ENCODE results near the gene KRTAP5-3. TPM values are rescaled to one million over a fixed set of nuclear protein-coding genes. Genes with fewer than 3 reads are reported as not detected.

The KRTAP5-3 gene
- polyA plus RNA-seq, 1 donor from 2014 or later: not detected

- H4K20me1 ChIP-seq (ENCODE audit: insufficient read depth): no peaks in the 10 kb centered on the region
- H3K4me3 ChIP-seq (ENCODE audit: low read length): no peak overlapping the region
- H2AFZ ChIP-seq (ENCODE audit: low read depth, low read length): no peak overlapping the region
- no peak overlapping the region for H3K27ac ChIP-seq (ENCODE audit: low read length)
- no peak overlapping the region for H3K9ac ChIP-seq (ENCODE audit: low read length)
- TF ChIP-seq CTCF (IDR thresholded peaks at IDR 0.05; ENCODE audit: poor library complexity, severe bottlenecking) (no peak), POLR2AphosphoS5 (IDR thresholded peaks at IDR 0.05) (no peak), SMC3 (conservative IDR thresholded peaks at IDR 0.05; ENCODE audit: poor library complexity) (no peak), EP300 (conservative IDR thresholded peaks at IDR 0.05; ENCODE audit: poor library complexity, severe bottlenecking) (no peak), RAD21 (conservative IDR thresholded peaks at IDR 0.05) (no peak), MXI1 (conservative IDR thresholded peaks at IDR 0.05; ENCODE audit: poor library complexity, severe bottlenecking) (no peak), TAF1 (IDR thresholded peaks at IDR 0.05; ENCODE audit: low read depth) (no peak), REST (IDR thresholded peaks at IDR 0.05; ENCODE audit: borderline replicate concordance) (no peak), EZH2 (IDR thresholded peaks at IDR 0.05; ENCODE audit: borderline replicate concordance, insufficient read depth, low read length, poor library complexity, severe bottlenecking) (no peak)
- H3K36me3 ChIP-seq (ENCODE audit: insufficient read depth, low read length): no peaks in the 10 kb centered on the region
- H3K4me2 ChIP-seq (ENCODE audit: low read length): no peak overlapping the region
- H3F3A ChIP-seq (ENCODE audit: insufficient read depth, low read length, poor library complexity, severe bottlenecking): no peaks in the 10 kb centered on the region
- H3K9me3 ChIP-seq (ENCODE audit: low read length): no peaks in the 10 kb centered on the region
- H3K79me2 ChIP-seq (replicated peaks; ENCODE audit: insufficient read depth, low read length): no peaks in the 10 kb centered on the region
- no peaks in the 10 kb centered on the region for H3K27me3 ChIP-seq (ENCODE audit: insufficient read depth, low read depth, low read length)
- no peaks in the 10 kb centered on the region for H3K9me2 ChIP-seq (ENCODE audit: insufficient read depth, low read length)
Measured at GRCh38 chr11:1654388-1655167, 46.3 kb upstream of the KRTAP5-3 start.

GRCh38 chr11:1653541-1654387 is 45.5 kb upstream of the KRTAP5-3 start:
- H3K9ac ChIP-seq (ENCODE audit: low read length): no peak overlapping the region
- no peaks in the 10 kb centered on the region for H4K20me1 ChIP-seq (ENCODE audit: insufficient read depth)
- H3K9me2 ChIP-seq (ENCODE audit: insufficient read depth, low read length): no peaks in the 10 kb centered on the region
- no peaks in the 10 kb centered on the region for H3K79me2 ChIP-seq (replicated peaks; ENCODE audit: insufficient read depth, low read length)
- H3K27ac ChIP-seq (ENCODE audit: low read length): no peak overlapping the region
- TF ChIP-seq MXI1 (conservative IDR thresholded peaks at IDR 0.05; ENCODE audit: poor library complexity, severe bottlenecking) (no peak), REST (IDR thresholded peaks at IDR 0.05; ENCODE audit: borderline replicate concordance) (no peak), CTCF (IDR thresholded peaks at IDR 0.05; ENCODE audit: poor library complexity, severe bottlenecking) (no peak), SMC3 (conservative IDR thresholded peaks at IDR 0.05; ENCODE audit: poor library complexity) (no peak), RAD21 (conservative IDR thresholded peaks at IDR 0.05) (no peak), EP300 (conservative IDR thresholded peaks at IDR 0.05; ENCODE audit: poor library complexity, severe bottlenecking) (no peak), POLR2AphosphoS5 (IDR thresholded peaks at IDR 0.05) (no peak), EZH2 (IDR thresholded peaks at IDR 0.05; ENCODE audit: borderline replicate concordance, insufficient read depth, low read length, poor library complexity, severe bottlenecking) (no peak), TAF1 (IDR thresholded peaks at IDR 0.05; ENCODE audit: low read depth) (no peak)
- no peaks in the 10 kb centered on the region for H3F3A ChIP-seq (ENCODE audit: insufficient read depth, low read length, poor library complexity, severe bottlenecking)
- no peak overlapping the region for H3K4me3 ChIP-seq (ENCODE audit: low read length)
- no peak overlapping the region for H2AFZ ChIP-seq (ENCODE audit: low read depth, low read length)
- no peaks in the 10 kb centered on the region for H3K36me3 ChIP-seq (ENCODE audit: insufficient read depth, low read length)
- no peaks in the 10 kb centered on the region for H3K27me3 ChIP-seq (ENCODE audit: insufficient read depth, low read depth, low read length)
- H3K9me3 ChIP-seq (ENCODE audit: low read length): no peaks in the 10 kb centered on the region
- no peak overlapping the region for H3K4me2 ChIP-seq (ENCODE audit: low read length)
